OCI-LY7 (cell line): ENCODE measurements around the gene NLRP9. TPM values are rescaled to one million over a fixed set of nuclear protein-coding genes. Genes with fewer than 3 reads are reported as not detected.

Experiments
- BruUV-seq: library from RNA; stranded (reverse); fragments of 400-500 nt; replicated peaks from 2 replicates; lab custom pipeline; 2021; lab: Mats Ljungman, UMichigan
- CTCF ChIA-PET: fragments of 300-600 bp; sonication (Branson Sonifier 250); formaldehyde crosslinking; loops from one replicate; lab custom pipeline; 2022; ENCODE audit warnings: antibody characterized with exemption; ENCODE audit not compliant: unreplicated experiment; lab: Charles Lee
- POLR2A ChIA-PET: fragments of 300-600 bp; sonication (Branson Sonifier 250); formaldehyde crosslinking; loops from one replicate; lab custom pipeline; 2022; ENCODE audit warnings: antibody characterized with exemption; lab: Charles Lee
- DNase-seq: peaks from one replicate; pipeline ENCODE4 v3.0.0-alpha.2; 2015; ENCODE audit warnings: low spot score
- H2AFZ ChIP-seq: fragments of 200-600 bp; sonication (generic), shearing (Covaris generic); 2 replicates; pipeline ENCODE4 v1.6.1; 2014; ENCODE audit warnings: mild to moderate bottlenecking, antibody characterized with exemption, low read length, moderate library complexity
- H3K27ac ChIP-seq: fragments of 200-600 bp; sonication (generic); 2 replicates; pipeline ENCODE4 v1.5.1; 2014; ENCODE audit warnings: mixed run types, low read depth, mild to moderate bottlenecking, moderate library complexity, low read length, inconsistent platforms; ENCODE audit not compliant: poor library complexity, severe bottlenecking
- H3K36me3 ChIP-seq: fragments of 200-600 bp; sonication (generic); 2 replicates; pipeline ENCODE4 v1.6.1; 2014; ENCODE audit warnings: mild to moderate bottlenecking, antibody characterized with exemption, low read length, moderate library complexity, mixed read lengths; ENCODE audit not compliant: insufficient read depth
- H3K4me1 ChIP-seq: fragments of 200-600 bp; sonication (generic); 2 replicates; pipeline ENCODE4 v1.5.1; 2014; ENCODE audit warnings: mild to moderate bottlenecking, low read length; ENCODE audit not compliant: insufficient read depth, poor library complexity, severe bottlenecking
- H3K4me2 ChIP-seq: fragments of 200-600 bp; sonication (generic); 2 replicates; pipeline ENCODE4 v1.6.1; 2014; ENCODE audit warnings: mild to moderate bottlenecking, low read length
- H3K4me3 ChIP-seq: fragments of 200-600 bp; sonication (generic); 2 replicates; pipeline ENCODE4 v1.5.1; 2014; ENCODE audit warnings: mild to moderate bottlenecking, low read depth, low read length; ENCODE audit not compliant: poor library complexity, severe bottlenecking
- H3K79me2 ChIP-seq: fragments of 200-600 bp; sonication (generic); 2 replicates; pipeline ENCODE4 v1.6.1; 2016; ENCODE audit warnings: low read depth, mild to moderate bottlenecking, low read length, moderate library complexity, mixed read lengths; ENCODE audit not compliant: insufficient read depth
- H3K9me2 ChIP-seq: fragments of 200-600 bp; sonication (generic); 2 replicates; pipeline ENCODE4 v1.6.1; 2016; ENCODE audit warnings: mild to moderate bottlenecking, low read length, mixed read lengths; ENCODE audit not compliant: insufficient read depth
- H3K9me3 ChIP-seq: fragments of 200-600 bp; sonication (generic); 2 replicates; pipeline ENCODE4 v1.6.1; 2014; ENCODE audit warnings: mild to moderate bottlenecking, mixed run types, low read length, mixed read lengths
- H4K20me1 ChIP-seq: fragments of 200-600 bp; sonication (generic); 2 replicates; pipeline ENCODE4 v1.6.1; 2014; ENCODE audit warnings: mild to moderate bottlenecking, antibody characterized with exemption, low read length, moderate library complexity, mixed read lengths; ENCODE audit not compliant: insufficient read depth
- CTCF ChIP-seq: fragments of 200-600 bp; sonication (generic); conservative IDR thresholded peaks from 2 replicates; pipeline ENCODE4 v1.5.1; 2014; ENCODE audit warnings: mild to moderate bottlenecking, antibody characterized with exemption, low read length, moderate library complexity, mixed read lengths
- EZH2phosphoT487 ChIP-seq: fragments of 200-600 bp; sonication (generic); IDR thresholded peaks from 2 replicates; pipeline ENCODE4 v1.6.1; 2018; ENCODE audit warnings: low read depth, borderline replicate concordance, mild to moderate bottlenecking, mixed run types, antibody characterized with exemption, low read length, moderate library complexity, mixed read lengths
- intact Hi-C: fragments of 100-400 bp; cut with micrococcal nuclease; formaldehyde crosslinking; loops from one replicate; pipeline ENCODE4 v1.10.0; 2022; ENCODE audit not compliant: unreplicated experiment
- total RNA-seq, 2 experiments: library from RNA; depleted of rRNA in 1 of 2; stranded (reverse); fragments of >200 nt in 1 of 2; shearing (Covaris generic) in 1 of 2; gene quantifications; 2 replicates each; pipeline ENCODE4 v1.2.3, GENCODE V29; 2014 to 2022

The NLRP9 gene
- total RNA-seq, 2 experiments from 2014 or later = not detected

GRCh38 chr19:55717251-55717650, 21.0 kb downstream of the NLRP9 start:
- Histone ChIP-seq H2AFZ (no peak overlapping the region), H4K20me1 (no peaks in the 10 kb centered on the region), H3K9me2 (no peaks in the 10 kb centered on the region), H3K4me1 (no peaks in the 10 kb centered on the region), H3K79me2 (no peaks in the 10 kb centered on the region), H3K4me2 (no peak overlapping the region), H3K36me3 (no peaks in the 10 kb centered on the region), H3K9me3 (peaks cover 10% of the 10 kb centered on the region; the same call in 1 of the 2 replicates), H3K4me3 (no peak overlapping the region), H3K27ac (no peak overlapping the region)
- no peak for TF ChIP-seq CTCF
- TF ChIP-seq EZH2phosphoT487 = no peak
- ChIA-PET POLR2A (no interaction called here), CTCF (no interaction called here)
- BruUV-seq = no TSS peak
- intact Hi-C loops = no loop called here
- no peak for DNase-seq

GRCh38 chr19:55716531-55716930, 21.7 kb downstream of the NLRP9 start:
- POLR2A ChIA-PET = interaction anchor here (0.7 kb wide), 1 partner anchor 338 kb away, joined by 4 read pairs; no protein-coding TSS in a partner anchor
- intact Hi-C loops = no loop called here

More at GRCh38 chr19:55716531-55716930, 21.7 kb downstream of the NLRP9 start:
- Histone ChIP-seq H2AFZ (no peak overlapping the region), H3K9me2 (no peaks in the 10 kb centered on the region), H3K9me3 (peaks cover 4% of the 10 kb centered on the region; the same call in 1 of the 2 replicates), H3K4me1 (no peaks in the 10 kb centered on the region), H3K4me3 (no peak overlapping the region), H4K20me1 (no peaks in the 10 kb centered on the region), H3K36me3 (no peaks in the 10 kb centered on the region), H3K4me2 (no peak overlapping the region), H3K27ac (no peak overlapping the region), H3K79me2 (no peaks in the 10 kb centered on the region)
- no TSS peak for BruUV-seq
- CTCF ChIA-PET = no interaction called here
- TF ChIP-seq EZH2phosphoT487 (no peak), CTCF (no peak)
- DNase-seq = no peak
